Keratinocyte (primary cell): ENCODE data around the gene ZNF562. TPM values are rescaled to one million over a fixed set of nuclear protein-coding genes. Genes with fewer than 3 reads are reported as not detected.

Experiments used
- DNase-seq: peaks from one replicate; pipeline ENCODE4 v3.0.0-alpha.2; 2011; ENCODE audit warnings: low read depth, missing footprints, low spot score
- FAIRE-seq: peaks from 2 replicates; lab custom pipeline; 2011; peaks lifted over from hg19 to GRCh38; lab: Jason Lieb, UNC
- H2AFZ ChIP-seq: 2 replicates; pipeline ENCODE4 v1.6.0; 2012; ENCODE audit warnings: low read length, control low read depth, inconsistent platforms; ENCODE audit not compliant: control insufficient read depth
- H3K27ac ChIP-seq: 2 replicates; pipeline ENCODE4 v1.5.1; 2011; ENCODE audit warnings: low read length; ENCODE audit not compliant: control insufficient read depth, insufficient read depth
- H3K27me3 ChIP-seq: 3 replicates; pipeline ENCODE4 v1.6.0; 2011; ENCODE audit warnings: low read length; ENCODE audit not compliant: control insufficient read depth, insufficient read depth; ENCODE audit errors: extremely low read depth
- H3K36me3 ChIP-seq, 2 experiments: 2 replicates in 1 of 2; 3 replicates in 1 of 2; pipeline ENCODE4 v1.5.1; 2011; ENCODE audit warnings: low read length in 2 of 2, mild to moderate bottlenecking in 1 of 2; ENCODE audit not compliant: control insufficient read depth in 2 of 2, insufficient read depth in 2 of 2; ENCODE audit errors: extremely low read depth in 1 of 2
- H3K4me1 ChIP-seq: 3 replicates; pipeline ENCODE4 v1.5.1; 2011; ENCODE audit warnings: low read length; ENCODE audit not compliant: control insufficient read depth, insufficient read depth; ENCODE audit errors: extremely low read depth
- H3K4me2 ChIP-seq: 3 replicates; pipeline ENCODE4 v1.6.0; 2011; ENCODE audit warnings: low read depth, low read length; ENCODE audit not compliant: control insufficient read depth, insufficient read depth; ENCODE audit errors: extremely low read depth
- H3K4me3 ChIP-seq, 3 experiments: fragments of 200-600 bp in 1 of 3; sonication (generic) in 1 of 3; 2 replicates in 2 of 3; 3 replicates in 1 of 3; pipeline ENCODE4 v1.5.1; 2011 to 2016; ENCODE audit warnings: low read length in 3 of 3, mild to moderate bottlenecking in 3 of 3, control low read depth in 2 of 3, inconsistent platforms in 1 of 3, low read depth in 1 of 3, mixed read lengths in 1 of 3, mixed run types in 1 of 3, moderate library complexity in 1 of 3; ENCODE audit not compliant: control insufficient read depth in 2 of 3, insufficient read depth in 2 of 3; ENCODE audit errors: extremely low read depth in 1 of 3
- H3K79me2 ChIP-seq: 2 replicates; pipeline ENCODE4 v1.6.0; 2012; ENCODE audit warnings: low read length; ENCODE audit not compliant: control insufficient read depth, insufficient read depth
- H3K9ac ChIP-seq: 3 replicates; pipeline ENCODE4 v1.6.0; 2011; ENCODE audit warnings: low read length; ENCODE audit not compliant: control insufficient read depth, insufficient read depth; ENCODE audit errors: extremely low read depth
- H3K9me1 ChIP-seq: 3 replicates; pipeline ENCODE4 v1.6.0; 2011; ENCODE audit warnings: low read length; ENCODE audit not compliant: control insufficient read depth, insufficient read depth; ENCODE audit errors: extremely low read depth
- H3K9me3 ChIP-seq: 2 replicates; pipeline ENCODE4 v1.5.1; 2012; ENCODE audit warnings: low read depth, low read length; ENCODE audit not compliant: control insufficient read depth
- H4K20me1 ChIP-seq: 3 replicates; pipeline ENCODE4 v1.6.0; 2011; ENCODE audit warnings: low read length; ENCODE audit not compliant: control insufficient read depth, insufficient read depth; ENCODE audit errors: extremely low read depth
- CTCF ChIP-seq, 3 experiments: IDR thresholded peaks in 1 of 3; conservative IDR thresholded peaks in 1 of 3; optimal IDR thresholded peaks in 1 of 3; 2 replicates in 2 of 3; 3 replicates in 1 of 3; pipeline versions ENCODE3 to v1.5.1; 2011; ENCODE audit warnings: low read length in 3 of 3, mild to moderate bottlenecking in 3 of 3, moderate library complexity in 2 of 3, control low read depth in 1 of 3, inconsistent platforms in 1 of 3; ENCODE audit not compliant: insufficient read depth in 2 of 3; ENCODE audit errors: extremely low read depth in 1 of 3
- EZH2 ChIP-seq: IDR thresholded peaks from one replicate; pipeline ENCODE4 v1.6.1; 2012; ENCODE audit warnings: inconsistent platforms, mild to moderate bottlenecking, low read length, moderate library complexity
- dilution Hi-C: fragments of 300-500 bp; cut with MboI; formaldehyde crosslinking; loops from one replicate; pipeline ENCODE4 v1.7.0; 2020; ENCODE audit warnings: low sequenced_read_pairs; ENCODE audit not compliant: extremely low pct_ligation_motif_present
- polyA plus RNA-seq, 5 experiments: library from polyadenylated mRNA; depleted of rRNA in 3 of 5; stranded (reverse) in 3 of 5; stranded (forward) in 1 of 5; unstranded in 1 of 5; fragments of >200 nt; gene quantifications; 1 replicate in 1 of 5; 2 replicates in 3 of 5; 3 replicates in 1 of 5; pipeline versions ENCODE4 v1.2.1 to v1.2.3, GENCODE V29; 2011 to 2012; ENCODE audit warnings: missing spikeins in 2 of 5, low read depth in 1 of 5, low replicate concordance in 1 of 5

ZNF562 gene
- polyA plus RNA-seq, 1 donor (not counting 4 experiments of a cell fraction or from before 2014, with no cell fraction given) = 21.1 TPM

- H3K36me3 ChIP-seq = no peaks in the 10 kb centered on the region
Observed at GRCh38 chr19:9711815-9712214, 36.9 kb upstream of the ZNF562 start.

GRCh38 chr19:9709305-9709704 lies 34.4 kb upstream of the ZNF562 start:
- Histone ChIP-seq H3K9ac (no peak overlapping the region), H3K4me1 (no peaks in the 10 kb centered on the region), H3K27me3 (no peaks in the 10 kb centered on the region), H4K20me1 (no peaks in the 10 kb centered on the region), H3K9me3 (peaks cover 1% of the 10 kb centered on the region), H2AFZ (no peak overlapping the region), H3K36me3 (no peaks in the 10 kb centered on the region), H3K79me2 (no peaks in the 10 kb centered on the region), H3K9me1 (no peaks in the 10 kb centered on the region), H3K4me3 (no peak overlapping the region), H3K4me2 (no peak overlapping the region), H3K27ac (no peak overlapping the region)
- DNase-seq (no peak), FAIRE-seq (no peak)
- no peak for TF ChIP-seq EZH2
- TF ChIP-seq CTCF (optimal IDR thresholded peaks at IDR 0.05 in 1 of 3, IDR thresholded peaks at IDR 0.05 in 1 of 3, conservative IDR thresholded peaks at IDR 0.05 in 1 of 3; ENCODE audit: extremely low read depth in 1 of 3, insufficient read depth in 2 of 3, low read length in 3 of 3) = no peak
- dilution Hi-C loops = no loop called here

More at GRCh38 chr19:9711815-9712214, 36.9 kb upstream of the ZNF562 start:
- H3K27me3 ChIP-seq = no peaks in the 10 kb centered on the region
- H3K9me1 ChIP-seq = no peaks in the 10 kb centered on the region
- no peak for FAIRE-seq
- TF ChIP-seq EZH2 (no peak), CTCF (optimal IDR thresholded peaks at IDR 0.05 in 1 of 3, IDR thresholded peaks at IDR 0.05 in 1 of 3, conservative IDR thresholded peaks at IDR 0.05 in 1 of 3; ENCODE audit: extremely low read depth in 1 of 3, insufficient read depth in 2 of 3, low read length in 3 of 3) (no peak)
- peaks cover 1% of the 10 kb centered on the region for H3K9me3 ChIP-seq
- no peak overlapping the region for H3K9ac ChIP-seq
- dilution Hi-C loops = no loop called here
- no peak overlapping the region for H2AFZ ChIP-seq
- no peak overlapping the region for H3K27ac ChIP-seq
- H3K4me2 ChIP-seq = no peak overlapping the region
- H3K79me2 ChIP-seq = no peaks in the 10 kb centered on the region
- DNase-seq = no peak
- no peaks in the 10 kb centered on the region for H4K20me1 ChIP-seq
- no peaks in the 10 kb centered on the region for H3K4me1 ChIP-seq
- H3K4me3 ChIP-seq = no peak overlapping the region
